Ishikawa (cell line): ENCODE results near the gene TM9SF3.

Source experiments
- CEBPB ChIP-seq: IDR thresholded peaks from 2 replicates; pipeline ENCODE4 v1.6.1; 2012
- CREB1 ChIP-seq: IDR thresholded peaks from 2 replicates; pipeline ENCODE4 v1.6.1; 2012; ENCODE audit warnings: low read depth
- EGR1 ChIP-seq: IDR thresholded peaks from 2 replicates; pipeline ENCODE4 v1.6.1; 2012
- EP300 ChIP-seq: IDR thresholded peaks from 2 replicates; pipeline ENCODE4 v1.6.1; 2012; ENCODE audit warnings: borderline replicate concordance
- FOXM1 ChIP-seq: IDR thresholded peaks from 2 replicates; pipeline ENCODE4 v1.6.1; 2012; ENCODE audit warnings: low read depth, borderline replicate concordance
- NFIC ChIP-seq: IDR thresholded peaks from 2 replicates; pipeline ENCODE4 v1.6.1; 2012
- RAD21 ChIP-seq: IDR thresholded peaks from 2 replicates; pipeline ENCODE4 v1.6.1; 2012; ENCODE audit warnings: low read depth
- TAF1 ChIP-seq: IDR thresholded peaks from 2 replicates; pipeline ENCODE4 v1.6.1; 2012; ENCODE audit warnings: low read depth, mild to moderate bottlenecking
- TCF12 ChIP-seq: IDR thresholded peaks from 2 replicates; pipeline ENCODE4 v1.6.1; 2012; ENCODE audit warnings: low read depth
- TEAD4 ChIP-seq: IDR thresholded peaks from 2 replicates; pipeline ENCODE4 v1.6.1; 2012
- YY1 ChIP-seq: IDR thresholded peaks from 2 replicates; pipeline ENCODE4 v1.6.1; 2012; ENCODE audit warnings: low read depth
- ZBTB7A ChIP-seq: IDR thresholded peaks from 2 replicates; pipeline ENCODE4 v1.6.1; 2012; ENCODE audit warnings: low read depth
- TF ChIP-seq, protein P1 (sequence below): IDR thresholded peaks from 2 replicates; pipeline ENCODE4 v1.6.1; 2012
- TF ChIP-seq, protein P2 (sequence below): IDR thresholded peaks from 2 replicates; pipeline ENCODE4 v1.6.1; 2012
- TF ChIP-seq, protein P3 (sequence below): IDR thresholded peaks from 2 replicates; pipeline ENCODE4 v1.6.1; 2012; ENCODE audit warnings: low read depth, mild to moderate bottlenecking

TM9SF3 gene

GRCh38 chr10:96600337-96600736 lies 13.5 kb upstream of the TM9SF3 start:
- no peak for TF ChIP-seq ZBTB7A
- TF ChIP-seq CREB1: no peak
- no peak for TF ChIP-seq RAD21
- TF ChIP-seq, protein P1, sequence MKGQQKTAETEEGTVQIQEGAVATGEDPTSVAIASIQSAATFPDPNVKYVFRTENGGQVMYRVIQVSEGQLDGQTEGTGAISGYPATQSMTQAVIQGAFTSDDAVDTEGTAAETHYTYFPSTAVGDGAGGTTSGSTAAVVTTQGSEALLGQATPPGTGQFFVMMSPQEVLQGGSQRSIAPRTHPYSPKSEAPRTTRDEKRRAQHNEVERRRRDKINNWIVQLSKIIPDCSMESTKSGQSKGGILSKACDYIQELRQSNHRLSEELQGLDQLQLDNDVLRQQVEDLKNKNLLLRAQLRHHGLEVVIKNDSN: no peak
- TF ChIP-seq EGR1: no peak
- no peak for TF ChIP-seq YY1
- TF ChIP-seq FOXM1: no peak
- no peak for TF ChIP-seq EP300
- TF ChIP-seq CEBPB: no peak
- TF ChIP-seq, protein P2, sequence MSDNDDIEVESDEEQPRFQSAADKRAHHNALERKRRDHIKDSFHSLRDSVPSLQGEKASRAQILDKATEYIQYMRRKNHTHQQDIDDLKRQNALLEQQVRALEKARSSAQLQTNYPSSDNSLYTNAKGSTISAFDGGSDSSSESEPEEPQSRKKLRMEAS: no peak
- no peak for TF ChIP-seq TCF12
- TF ChIP-seq, protein P3, sequence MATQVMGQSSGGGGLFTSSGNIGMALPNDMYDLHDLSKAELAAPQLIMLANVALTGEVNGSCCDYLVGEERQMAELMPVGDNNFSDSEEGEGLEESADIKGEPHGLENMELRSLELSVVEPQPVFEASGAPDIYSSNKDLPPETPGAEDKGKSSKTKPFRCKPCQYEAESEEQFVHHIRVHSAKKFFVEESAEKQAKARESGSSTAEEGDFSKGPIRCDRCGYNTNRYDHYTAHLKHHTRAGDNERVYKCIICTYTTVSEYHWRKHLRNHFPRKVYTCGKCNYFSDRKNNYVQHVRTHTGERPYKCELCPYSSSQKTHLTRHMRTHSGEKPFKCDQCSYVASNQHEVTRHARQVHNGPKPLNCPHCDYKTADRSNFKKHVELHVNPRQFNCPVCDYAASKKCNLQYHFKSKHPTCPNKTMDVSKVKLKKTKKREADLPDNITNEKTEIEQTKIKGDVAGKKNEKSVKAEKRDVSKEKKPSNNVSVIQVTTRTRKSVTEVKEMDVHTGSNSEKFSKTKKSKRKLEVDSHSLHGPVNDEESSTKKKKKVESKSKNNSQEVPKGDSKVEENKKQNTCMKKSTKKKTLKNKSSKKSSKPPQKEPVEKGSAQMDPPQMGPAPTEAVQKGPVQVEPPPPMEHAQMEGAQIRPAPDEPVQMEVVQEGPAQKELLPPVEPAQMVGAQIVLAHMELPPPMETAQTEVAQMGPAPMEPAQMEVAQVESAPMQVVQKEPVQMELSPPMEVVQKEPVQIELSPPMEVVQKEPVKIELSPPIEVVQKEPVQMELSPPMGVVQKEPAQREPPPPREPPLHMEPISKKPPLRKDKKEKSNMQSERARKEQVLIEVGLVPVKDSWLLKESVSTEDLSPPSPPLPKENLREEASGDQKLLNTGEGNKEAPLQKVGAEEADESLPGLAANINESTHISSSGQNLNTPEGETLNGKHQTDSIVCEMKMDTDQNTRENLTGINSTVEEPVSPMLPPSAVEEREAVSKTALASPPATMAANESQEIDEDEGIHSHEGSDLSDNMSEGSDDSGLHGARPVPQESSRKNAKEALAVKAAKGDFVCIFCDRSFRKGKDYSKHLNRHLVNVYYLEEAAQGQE: no peak
- no peak for TF ChIP-seq NFIC
- TF ChIP-seq TAF1: no peak
- no peak for TF ChIP-seq TEAD4

DNA sequence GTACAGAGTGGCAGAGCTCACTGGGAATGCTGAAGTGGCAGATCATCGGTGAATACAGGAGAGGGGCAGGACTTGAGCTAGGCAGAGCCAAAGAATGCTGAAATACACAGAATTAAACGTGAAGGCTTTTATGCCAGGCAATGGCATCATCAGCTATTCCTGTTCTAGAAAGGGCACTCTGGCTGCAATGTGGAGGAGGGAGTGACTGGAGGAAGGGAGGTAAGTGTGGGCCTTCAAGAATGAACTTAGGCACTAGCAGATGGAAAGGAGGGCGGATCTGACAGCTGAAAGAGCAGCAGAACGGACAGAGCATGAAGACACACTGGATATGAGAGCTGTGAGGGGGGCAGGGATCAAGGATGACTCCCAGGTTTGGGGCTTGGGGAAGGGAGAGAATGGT lies 12.0 kb upstream of the TM9SF3 start:
- TF ChIP-seq NFIC: no peak
- TF ChIP-seq TAF1: no peak

DNA sequence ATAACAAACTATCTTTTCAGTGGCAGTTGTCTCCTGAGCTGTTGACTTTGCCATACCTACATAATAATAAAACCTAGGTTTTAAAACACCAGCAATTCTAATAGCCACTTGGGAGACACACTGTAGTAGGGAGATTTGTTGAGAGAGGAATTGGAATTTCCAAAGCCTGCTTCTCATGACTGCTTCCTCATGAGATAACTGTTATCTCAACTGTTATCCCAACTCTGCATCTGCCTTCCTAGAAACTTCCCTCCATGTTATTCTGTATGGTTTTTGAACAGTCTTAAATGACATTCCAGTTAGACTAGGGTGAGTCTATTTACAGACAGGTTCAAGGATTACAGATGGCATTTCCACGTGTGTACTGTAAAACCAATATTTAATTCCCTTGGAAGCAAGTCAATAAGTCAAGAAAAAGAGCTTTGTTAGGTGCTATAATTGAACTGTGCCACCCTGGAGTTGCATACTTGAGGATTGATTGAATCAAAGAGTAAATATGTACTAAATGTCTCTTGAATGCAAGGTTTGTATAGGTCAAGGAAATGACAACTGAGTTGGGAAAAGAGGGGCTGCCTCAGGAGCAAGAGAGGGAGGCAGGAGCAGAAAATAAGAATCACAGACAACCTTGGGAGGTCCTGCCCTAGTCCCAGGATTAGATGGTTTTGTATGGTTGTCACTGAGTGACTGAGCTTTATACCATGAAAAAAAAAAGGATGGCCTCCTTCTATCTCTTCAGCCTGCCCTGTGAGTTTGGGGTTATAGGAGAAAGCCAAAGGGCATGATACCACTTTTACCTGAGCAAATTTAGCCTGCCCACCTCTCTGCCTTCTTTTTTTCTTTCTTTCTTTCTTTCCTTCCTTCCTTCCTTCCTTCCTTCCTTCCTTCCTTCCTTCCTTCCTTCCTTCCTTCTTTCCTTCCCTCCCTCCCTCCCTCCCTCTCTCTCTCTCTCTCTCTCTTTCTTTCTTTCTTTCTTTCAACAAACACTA lies 9.9 kb upstream of the TM9SF3 start:
- TF ChIP-seq RAD21: no peak
- TF ChIP-seq EGR1: no peak
- TF ChIP-seq EP300: no peak
- TF ChIP-seq, protein P1: no peak
- no peak for TF ChIP-seq ZBTB7A
- no peak for TF ChIP-seq TEAD4
- TF ChIP-seq, protein P2: no peak
- no peak for TF ChIP-seq TCF12
- no peak for TF ChIP-seq CEBPB
- no peak for TF ChIP-seq YY1
- TF ChIP-seq NFIC: no peak
- no peak for TF ChIP-seq FOXM1
- TF ChIP-seq, protein P3: no peak
- TF ChIP-seq CREB1: no peak
- TF ChIP-seq TAF1: no peak

GRCh38 chr10:96595741-96596140 lies 8.9 kb upstream of the TM9SF3 start:
- TF ChIP-seq, protein P3: no peak
- TF ChIP-seq, protein P2: no peak
- TF ChIP-seq CREB1 (no peak), RAD21 (no peak), TCF12 (no peak), EP300 (no peak), NFIC (no peak), EGR1 (no peak), TEAD4 (no peak), CEBPB (no peak), TAF1 (no peak), FOXM1 (no peak), YY1 (no peak), ZBTB7A (no peak)
- TF ChIP-seq, protein P1: no peak
